Glomerular visceral epithelial cell (primary cell): Measurements from ENCODE around the gene TAC1.
"Not testable (repeated sequence)": the region's sequence is repeated elsewhere in the genome, so short reads cannot be mapped to it uniquely, and the experiment has no call there.

Experiments used
- DNase-seq: peaks from one replicate; pipeline ENCODE4 v3.0.0-alpha.2; 2016; ENCODE audit errors: extremely low spot score

TAC1 gene, protein sequence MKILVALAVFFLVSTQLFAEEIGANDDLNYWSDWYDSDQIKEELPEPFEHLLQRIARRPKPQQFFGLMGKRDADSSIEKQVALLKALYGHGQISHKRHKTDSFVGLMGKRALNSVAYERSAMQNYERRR

DNA sequence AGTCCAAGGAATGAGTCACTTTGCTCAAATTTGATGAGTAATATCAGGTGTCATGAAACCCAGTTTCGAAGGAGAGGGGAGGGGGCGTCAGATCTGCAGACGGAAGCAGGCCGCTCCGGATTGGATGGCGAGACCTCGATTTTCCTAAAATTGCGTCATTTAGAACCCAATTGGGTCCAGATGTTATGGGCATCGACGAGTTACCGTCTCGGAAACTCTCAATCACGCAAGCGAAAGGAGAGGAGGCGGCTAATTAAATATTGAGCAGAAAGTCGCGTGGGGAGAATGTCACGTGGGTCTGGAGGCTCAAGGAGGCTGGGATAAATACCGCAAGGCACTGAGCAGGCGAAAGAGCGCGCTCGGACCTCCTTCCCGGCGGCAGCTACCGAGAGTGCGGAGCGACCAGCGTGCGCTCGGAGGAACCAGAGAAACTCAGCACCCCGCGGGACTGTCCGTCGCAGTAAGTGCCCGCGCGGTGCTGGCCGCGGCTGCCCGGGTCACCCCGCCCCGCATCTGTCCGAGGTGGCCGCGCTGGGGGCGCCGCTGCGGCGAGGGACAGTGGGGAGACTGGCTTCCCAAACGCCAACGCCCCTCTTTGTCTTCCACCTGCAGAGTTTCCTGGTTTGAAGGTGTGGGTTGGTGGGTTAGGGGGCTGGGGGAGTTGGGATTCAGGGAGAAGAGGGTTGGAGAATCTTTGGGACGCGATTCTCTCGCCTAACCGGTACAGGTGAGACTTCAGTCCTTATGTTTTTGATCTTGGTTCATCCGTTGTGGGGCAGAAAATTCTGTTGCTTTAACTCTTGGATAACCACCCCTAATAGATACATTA is at the start of gene TAC1:
Gene TAC1 (plus strand): TSS at position 351 of the 829 bp plus-strand sequence. CDS start 527 bp downstream, outside the sequence.
- no peak for DNase-seq

DNA sequence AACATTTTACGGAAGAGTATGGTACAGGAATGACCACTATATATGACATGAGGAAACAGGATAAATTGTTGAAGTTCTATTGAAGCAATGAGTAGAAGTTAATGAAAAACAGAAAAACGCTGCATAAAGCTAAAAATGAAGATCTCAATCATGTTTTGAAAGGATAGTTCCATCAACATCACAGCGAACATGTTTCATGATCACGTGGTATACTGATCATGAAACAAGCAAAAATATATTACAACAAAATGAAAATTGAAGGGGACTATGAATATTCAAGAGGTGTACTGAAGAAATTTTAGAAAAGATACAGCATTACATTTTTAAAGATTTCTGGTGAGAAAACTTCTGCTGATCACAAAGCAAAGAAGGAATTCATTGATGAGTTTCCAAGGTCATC is 45.9 kb upstream of the TAC1 start:
- no peak for DNase-seq

DNA sequence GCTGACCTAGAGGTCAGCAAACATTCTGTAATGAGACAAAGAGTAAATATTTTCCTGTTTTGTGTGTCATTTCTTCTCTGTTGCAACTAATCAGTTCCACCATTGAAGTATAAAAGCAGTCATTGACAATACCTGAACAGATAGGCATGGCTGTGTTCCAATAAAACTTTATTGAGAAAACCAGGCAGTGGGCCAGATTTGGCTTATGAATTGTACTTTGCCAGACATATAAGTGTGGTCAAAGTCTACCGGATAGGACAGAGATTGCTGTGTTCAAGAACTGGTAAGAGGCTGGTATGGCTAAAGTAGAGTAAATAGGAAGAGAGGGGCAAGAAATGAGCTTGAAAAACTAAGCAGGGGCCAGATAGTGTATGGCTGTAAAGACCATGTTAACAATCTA is 38.3 kb upstream of the TAC1 start:
- no peak for DNase-seq

DNA sequence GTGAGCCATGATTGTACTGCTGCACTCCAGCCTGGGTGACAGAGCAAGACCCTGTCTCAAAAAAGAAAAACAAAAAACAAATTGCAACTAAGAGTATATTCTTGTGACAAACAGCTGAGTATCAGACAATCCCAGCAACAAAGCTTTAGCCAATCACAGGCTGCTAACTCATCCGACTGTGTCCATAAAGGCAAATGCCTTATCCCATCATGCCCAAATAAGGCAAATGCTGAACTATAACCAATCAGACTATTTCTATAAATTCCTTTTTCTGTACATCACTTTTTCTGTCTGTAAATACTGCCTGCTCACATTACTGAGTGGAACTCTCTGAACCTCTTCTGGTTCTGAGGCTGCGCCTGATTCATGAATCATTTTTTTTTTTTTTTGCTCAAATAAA is 37.5 kb upstream of the TAC1 start:
- DNase-seq, result no peak

DNA sequence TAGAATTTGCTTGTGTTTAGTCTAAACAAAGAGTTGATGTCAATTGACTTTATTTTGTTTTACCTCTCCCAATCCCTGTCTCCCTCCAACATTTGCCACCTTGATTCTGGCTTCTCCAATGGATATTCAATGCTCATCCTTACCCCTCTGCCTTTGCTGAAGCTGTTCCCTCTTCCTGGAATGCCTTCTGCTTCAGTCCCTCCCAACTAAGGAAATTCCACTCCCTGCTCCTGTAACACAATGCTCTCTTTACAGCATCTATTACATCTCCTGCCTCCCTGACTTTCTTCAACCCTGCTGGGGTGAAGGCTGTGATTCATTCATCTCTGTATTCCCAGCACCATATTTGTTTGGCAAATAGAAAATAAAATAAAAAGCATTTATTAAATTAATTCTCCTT is 34.5 kb upstream of the TAC1 start:
- no peak for DNase-seq

DNA sequence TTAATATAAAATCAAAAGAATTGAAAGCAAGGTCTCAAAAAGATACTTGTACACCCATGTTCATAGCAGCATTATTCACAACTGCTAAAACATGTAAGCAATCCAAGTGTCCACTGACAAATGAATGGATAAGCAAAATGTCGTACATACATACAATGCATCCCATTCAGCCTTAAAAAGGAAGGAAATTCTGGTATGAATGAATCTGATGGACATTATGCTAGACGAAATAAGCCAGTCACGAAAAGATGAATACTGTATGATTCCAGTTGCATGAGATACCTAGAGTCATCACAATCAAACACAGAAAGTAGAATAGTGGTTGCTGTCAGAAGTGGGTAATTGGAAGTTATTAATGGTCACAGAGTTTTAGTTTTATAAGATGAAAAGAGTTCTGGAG is 9.5 kb upstream of the TAC1 start:
- no peak for DNase-seq

DNA sequence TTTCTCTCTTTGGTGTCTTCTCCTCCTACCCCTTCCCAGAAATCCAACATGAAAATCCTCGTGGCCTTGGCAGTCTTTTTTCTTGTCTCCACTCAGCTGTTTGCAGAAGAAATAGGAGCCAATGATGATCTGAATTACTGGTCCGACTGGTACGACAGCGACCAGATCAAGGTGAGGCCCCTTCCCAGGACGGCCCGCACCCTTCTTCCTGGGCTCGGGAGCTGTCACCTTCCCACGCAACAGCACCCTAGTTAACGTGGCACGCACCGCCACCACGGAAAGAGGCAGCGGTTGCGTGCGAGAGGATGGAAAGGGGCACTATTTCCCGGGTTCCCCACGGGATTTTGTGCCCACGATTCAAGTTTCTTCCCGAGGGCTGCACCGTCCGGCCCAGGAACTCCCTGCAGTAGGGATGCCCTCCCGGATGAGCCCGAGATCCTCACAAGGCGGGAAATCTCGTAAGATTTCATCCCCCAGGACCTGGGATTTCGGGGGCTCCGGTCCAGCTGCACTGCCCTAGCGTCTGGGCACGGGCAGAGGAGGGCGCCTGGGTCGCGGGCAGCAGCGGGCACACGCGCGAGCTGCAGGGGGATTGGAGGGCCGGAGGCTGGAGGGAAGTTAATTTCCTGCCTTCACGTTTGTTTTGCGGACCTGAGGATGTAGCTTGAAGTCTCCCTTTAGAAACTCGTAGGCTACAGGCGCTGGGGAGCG is 834 bp downstream of the TAC1 start:
- DNase-seq, result no peak

DNA sequence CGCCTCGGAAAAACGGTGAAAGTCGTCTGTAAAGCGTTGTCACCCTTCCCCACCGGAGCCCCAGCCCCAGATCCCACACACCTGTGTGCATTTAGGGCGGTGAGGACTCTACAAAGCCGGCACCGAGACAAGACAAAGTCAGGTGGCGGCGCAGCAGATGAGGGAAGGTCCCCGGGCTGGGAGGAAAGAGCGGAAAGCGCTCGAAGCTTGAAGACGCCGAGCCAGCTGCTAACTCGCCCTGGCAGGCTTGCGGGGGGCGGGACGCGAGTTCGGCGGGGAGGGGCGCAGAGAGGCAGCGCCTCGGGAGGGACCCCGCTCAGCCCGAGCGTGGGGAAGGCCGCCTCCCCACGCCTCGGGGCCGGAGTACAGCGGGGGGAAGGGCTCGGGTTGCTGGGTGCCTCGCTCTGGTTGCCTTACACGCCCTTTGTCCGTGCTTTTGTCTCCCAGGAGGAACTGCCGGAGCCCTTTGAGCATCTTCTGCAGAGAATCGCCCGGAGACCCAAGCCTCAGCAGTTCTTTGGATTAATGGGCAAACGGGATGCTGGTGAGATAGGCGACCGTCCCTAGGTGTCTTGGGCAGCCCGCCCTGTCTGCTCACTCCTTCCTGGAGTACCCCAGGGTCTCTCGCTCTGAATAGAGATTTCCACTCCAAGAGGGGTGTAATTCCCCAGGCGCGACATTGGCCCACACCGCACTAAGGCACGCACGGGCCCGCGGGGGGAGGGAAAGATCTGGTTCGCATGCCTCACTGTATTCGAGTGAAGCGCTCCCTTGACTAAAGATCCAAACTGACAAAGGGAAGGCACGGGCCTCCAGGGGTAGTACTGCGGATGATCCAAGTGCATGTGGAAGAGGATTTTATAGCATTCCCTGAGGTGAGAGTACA is 1.6 kb downstream of the TAC1 start:
- no peak for DNase-seq

DNA sequence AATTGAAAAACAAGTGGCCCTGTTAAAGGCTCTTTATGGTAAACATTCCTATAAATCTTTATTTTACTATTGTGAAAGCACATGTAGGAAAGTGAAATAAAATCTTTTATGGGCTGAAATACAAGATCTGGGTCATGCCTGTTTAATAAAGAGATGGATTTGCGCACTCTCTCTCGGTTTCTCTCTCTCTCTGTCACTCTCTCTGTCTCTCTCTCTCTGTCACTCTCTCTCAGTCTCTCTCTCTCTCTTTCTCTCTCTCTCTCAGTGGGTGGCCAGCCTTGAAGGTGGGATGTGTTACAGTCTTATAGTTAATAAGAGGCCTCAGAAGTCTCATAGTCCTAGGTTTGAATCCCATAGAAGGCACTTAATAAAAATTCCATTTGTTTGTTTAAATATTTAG is 2.4 kb downstream of the TAC1 start:
- no peak for DNase-seq

DNA sequence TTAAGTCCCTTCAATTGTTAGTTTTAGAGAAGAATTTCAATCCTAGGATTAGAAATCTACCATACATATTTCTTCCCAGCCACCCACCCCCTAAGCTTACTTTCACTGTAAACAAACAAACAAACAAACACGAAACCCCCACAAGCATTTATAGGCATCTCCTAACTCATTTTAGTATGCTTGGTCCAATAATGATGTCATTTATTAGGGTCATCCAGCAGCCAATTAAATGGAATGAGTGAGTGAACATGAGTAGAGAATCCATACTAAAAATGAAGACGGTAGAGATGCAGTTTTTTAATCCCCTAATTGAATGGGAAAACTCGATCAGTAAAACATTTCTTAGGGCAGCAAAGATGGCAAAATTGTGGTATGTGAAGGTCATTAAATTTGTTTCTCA is 3.2 kb downstream of the TAC1 start:
- no peak for DNase-seq

DNA sequence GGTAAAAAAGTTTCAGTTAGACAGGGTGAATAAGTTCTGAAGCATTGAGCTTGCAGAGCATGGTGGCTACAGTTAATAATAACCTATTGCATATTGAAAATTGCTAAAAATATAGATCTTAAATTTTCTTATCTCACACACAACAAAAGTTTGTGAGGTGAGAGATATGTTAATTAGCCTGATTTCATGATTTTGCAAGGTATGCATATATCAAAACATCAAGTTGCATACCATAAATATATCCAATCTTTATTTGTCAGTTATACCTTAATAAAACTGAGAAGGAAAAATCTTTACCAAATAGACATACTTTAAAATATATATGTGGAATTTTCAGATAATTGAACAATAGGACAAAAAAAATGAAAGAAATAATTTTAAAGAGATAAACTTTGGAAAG is 16.6 kb downstream of the TAC1 start:
- no peak for DNase-seq

DNA sequence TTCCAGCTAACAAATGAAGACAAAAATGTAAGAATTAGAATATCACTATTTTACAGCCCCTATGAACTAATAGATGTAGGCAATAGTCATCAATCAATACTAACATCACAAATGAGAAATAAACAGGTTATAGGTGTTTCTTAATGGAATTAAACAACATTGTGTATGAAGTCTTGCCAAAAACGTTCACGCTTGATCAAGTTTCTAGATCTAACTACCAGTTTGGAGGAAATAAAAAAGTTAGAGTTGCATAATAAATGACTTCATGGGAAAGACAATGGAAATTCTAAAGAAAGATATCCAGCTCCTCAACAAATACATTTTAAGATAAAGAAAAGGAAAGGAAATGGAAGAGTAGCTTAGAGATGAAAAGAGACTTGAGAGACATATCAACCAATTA is 19.7 kb downstream of the TAC1 start:
- no peak for DNase-seq

DNA sequence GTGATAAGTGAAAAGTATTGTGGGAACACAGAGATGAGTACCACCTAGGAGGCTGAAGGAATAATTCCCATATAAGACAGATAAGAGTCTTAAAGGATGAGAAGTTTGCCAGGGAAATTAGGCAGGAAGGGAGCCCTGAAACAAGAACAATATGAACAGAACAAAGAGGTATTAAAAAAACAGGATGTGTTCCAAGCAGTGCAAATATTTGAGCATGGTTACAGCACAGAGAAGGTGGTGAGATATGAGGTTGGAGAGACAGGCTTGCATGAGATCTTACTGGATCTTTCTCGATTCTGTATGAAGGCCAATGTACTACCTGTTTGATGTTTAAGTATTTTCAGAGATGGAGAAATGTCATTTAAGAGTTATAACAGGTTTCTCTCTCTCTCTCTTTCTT is 20.3 kb downstream of the TAC1 start:
- no peak for DNase-seq

DNA sequence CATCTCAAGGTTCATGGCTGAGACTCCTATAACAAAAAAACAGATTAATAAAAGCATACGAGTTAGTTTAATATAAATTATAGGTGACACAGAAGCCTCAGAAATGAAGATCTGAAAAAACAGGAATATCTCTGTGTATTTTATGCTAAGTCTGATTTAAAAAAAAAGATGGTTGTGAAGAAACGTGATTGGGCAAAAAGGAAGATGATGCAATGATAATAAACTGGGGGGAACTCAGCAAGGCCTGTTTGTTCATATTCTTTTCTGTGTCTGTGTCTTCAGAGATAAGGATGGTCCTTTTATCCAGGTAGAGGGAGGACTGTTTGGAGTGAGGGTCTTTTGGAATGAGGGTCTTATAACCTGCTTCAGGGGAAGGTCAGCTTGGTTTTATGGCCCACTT is 25.9 kb downstream of the TAC1 start:
- DNase-seq, result no peak

DNA sequence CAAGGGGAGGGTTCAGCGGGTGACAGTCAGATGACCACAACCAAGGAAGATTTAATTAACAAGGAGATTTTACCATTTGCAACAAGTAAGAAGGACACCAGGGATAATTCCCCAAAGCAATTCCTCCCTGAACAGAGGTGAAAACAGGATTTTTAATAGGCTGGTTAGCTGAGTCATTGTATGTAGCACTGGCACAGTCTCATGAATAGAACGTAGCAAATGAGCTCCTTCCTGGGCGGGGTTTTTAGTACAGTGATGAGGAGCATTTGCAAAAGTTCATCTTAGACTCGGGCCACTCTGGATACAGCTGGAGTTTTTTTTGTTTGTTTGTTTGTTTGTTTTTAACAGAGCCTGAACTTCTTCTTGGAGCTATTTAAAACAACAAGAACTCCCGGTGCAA is 39.0 kb downstream of the TAC1 start:
- DNase-seq, result no peak

DNA sequence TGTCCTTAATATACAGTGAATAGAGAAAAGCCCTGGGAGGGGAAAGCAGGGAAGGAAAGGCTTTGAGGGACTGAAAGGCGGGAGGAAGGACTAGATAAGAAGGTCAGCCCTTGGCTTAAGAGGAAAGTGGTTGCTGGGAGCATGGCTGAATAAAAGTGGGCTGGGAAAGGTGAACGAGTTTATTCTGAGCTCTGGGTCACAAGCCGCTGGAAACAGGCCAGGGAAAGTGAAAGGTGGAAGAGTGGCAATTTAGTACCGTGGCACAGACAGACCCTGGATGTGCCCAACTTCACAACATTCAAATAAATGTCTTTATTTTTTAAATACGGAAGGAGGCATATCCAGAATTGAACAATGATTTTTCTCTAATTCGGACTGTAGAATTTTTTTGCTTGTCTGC is 39.7 kb downstream of the TAC1 start:
- no peak for DNase-seq

DNA sequence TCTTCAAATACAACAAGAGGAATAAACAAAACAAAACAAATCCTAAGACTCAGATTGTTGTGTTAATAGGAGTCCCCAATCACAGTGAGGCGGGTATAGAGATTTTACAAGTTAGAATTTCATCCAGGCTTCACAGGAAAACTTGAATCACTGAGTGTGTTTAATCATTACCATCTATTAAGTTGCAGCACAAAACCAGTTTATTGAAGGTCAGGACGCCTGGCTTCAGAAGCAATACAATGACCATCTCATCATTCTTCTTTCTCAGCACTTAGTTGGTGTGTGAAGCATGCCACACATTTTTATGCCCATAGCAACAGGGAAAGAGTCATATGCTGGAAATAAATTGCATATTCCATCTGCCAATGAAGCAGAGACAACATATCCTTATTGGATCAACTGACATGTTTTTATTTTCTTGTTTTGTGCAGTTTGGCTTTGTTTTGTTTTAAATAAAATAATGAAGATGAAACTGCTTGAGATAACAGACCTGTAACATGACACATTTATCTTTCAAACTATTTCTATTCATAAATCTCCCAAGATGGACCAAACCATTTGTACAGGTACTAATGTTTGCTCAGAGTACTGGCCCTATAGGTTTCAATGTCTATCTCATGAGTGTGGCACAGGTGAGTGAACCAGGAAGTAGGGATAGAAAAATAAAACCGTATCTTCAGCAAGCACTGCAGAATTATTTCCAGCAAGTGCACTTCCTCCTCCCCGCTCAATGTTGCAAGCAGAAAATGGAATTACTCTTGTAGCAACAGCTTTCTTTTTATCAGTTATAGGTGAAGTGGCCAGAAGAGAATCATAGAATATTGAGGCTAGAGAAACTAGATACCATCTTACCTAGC is 40.4 kb downstream of the TAC1 start:
- no peak for DNase-seq

DNA sequence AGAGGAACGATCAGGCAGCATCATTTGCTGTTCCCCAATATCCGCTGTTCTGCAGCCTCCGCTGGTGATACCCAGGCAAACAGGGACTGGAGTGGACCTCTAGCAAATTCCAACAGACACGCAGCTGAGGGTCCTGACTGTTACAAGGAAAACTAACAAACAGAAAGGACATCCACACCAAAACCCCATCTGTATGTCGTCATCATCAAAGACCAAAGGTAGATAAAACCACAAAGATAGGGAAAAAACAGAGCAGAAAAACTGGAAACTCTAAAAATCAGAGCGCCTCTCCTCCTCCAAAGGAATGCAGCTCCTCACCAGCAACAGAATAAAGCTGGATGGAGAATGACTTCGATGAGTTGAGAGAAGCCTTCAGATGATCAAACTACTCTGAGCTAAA is 54.5 kb downstream of the TAC1 start:
- not testable (repeated sequence) for DNase-seq
